ENCODE data around the gene DSCAM. TPM values are rescaled to one million over a fixed set of nuclear protein-coding genes. Genes with fewer than 3 reads are reported as not detected.

The DSCAM gene
- polyA plus RNA-seq, 1 experiment = 0.10 TPM

- no peaks in the 10 kb centered on the region for H3K36me3 ChIP-seq (ENCODE audit: control insufficient read depth, insufficient read depth, low read length)
- H3K27me3 ChIP-seq (ENCODE audit: control insufficient read depth, insufficient read depth, low read length) = no peaks in the 10 kb centered on the region
- no peak for DNase-seq (ENCODE audit: low read depth)
- no peak overlapping the region for H3K4me3 ChIP-seq (ENCODE audit: low read depth, low read length)
- no peak for TF ChIP-seq CTCF (IDR thresholded peaks at IDR 0.05; ENCODE audit: insufficient read depth, low read depth, low read length)
- ChIA-PET CTCF (no interaction called here), POLR2A (no interaction called here)
Measured at GRCh38 chr21:40633048-40633447, 213.9 kb downstream of the DSCAM start.

GRCh38 chr21:40631211-40631610, 215.7 kb downstream of the DSCAM start:
- TF ChIP-seq CTCF (IDR thresholded peaks at IDR 0.05; ENCODE audit: insufficient read depth, low read depth, low read length) = no peak
- POLR2A ChIA-PET = no interaction called here
- no peak for DNase-seq (ENCODE audit: low read depth)
- CTCF ChIA-PET = no interaction called here
- Histone ChIP-seq H3K27me3 (ENCODE audit: control insufficient read depth, insufficient read depth, low read length) (no peaks in the 10 kb centered on the region), H3K36me3 (ENCODE audit: control insufficient read depth, insufficient read depth, low read length) (no peaks in the 10 kb centered on the region), H3K4me3 (ENCODE audit: low read depth, low read length) (no peak overlapping the region)

GRCh38 chr21:40625991-40626390, 221.0 kb downstream of the DSCAM start:
- ChIA-PET POLR2A (no interaction called here), CTCF (no interaction called here)
- H3K36me3 ChIP-seq (ENCODE audit: control insufficient read depth, insufficient read depth, low read length) = no peaks in the 10 kb centered on the region
- no peak overlapping the region for H3K4me3 ChIP-seq (ENCODE audit: low read depth, low read length)
- TF ChIP-seq CTCF (IDR thresholded peaks at IDR 0.05; ENCODE audit: insufficient read depth, low read depth, low read length) = no peak
- no peaks in the 10 kb centered on the region for H3K27me3 ChIP-seq (ENCODE audit: control insufficient read depth, insufficient read depth, low read length)
- no peak for DNase-seq (ENCODE audit: low read depth)

- POLR2A ChIA-PET = no interaction called here
- no peak for TF ChIP-seq CTCF (IDR thresholded peaks at IDR 0.05; ENCODE audit: insufficient read depth, low read depth, low read length)
- no peak overlapping the region for H3K4me3 ChIP-seq (ENCODE audit: low read depth, low read length)
- H3K36me3 ChIP-seq (ENCODE audit: control insufficient read depth, insufficient read depth, low read length) = no peaks in the 10 kb centered on the region
- no peaks in the 10 kb centered on the region for H3K27me3 ChIP-seq (ENCODE audit: control insufficient read depth, insufficient read depth, low read length)
- CTCF ChIA-PET = no interaction called here
- DNase-seq (ENCODE audit: low read depth) = no peak
Measured at GRCh38 chr21:40623528-40623927, 223.4 kb downstream of the DSCAM start.

- POLR2A ChIA-PET = no interaction called here
- no peaks in the 10 kb centered on the region for H3K36me3 ChIP-seq (ENCODE audit: control insufficient read depth, insufficient read depth, low read length)
- TF ChIP-seq CTCF (IDR thresholded peaks at IDR 0.05; ENCODE audit: insufficient read depth, low read depth, low read length) = no peak
- no peak overlapping the region for H3K4me3 ChIP-seq (ENCODE audit: low read depth, low read length)
- CTCF ChIA-PET = interaction anchor here (0.7 kb wide), 1 partner anchor 604 kb away, joined by 3 read pairs; no protein-coding TSS in a partner anchor
- H3K27me3 ChIP-seq (ENCODE audit: control insufficient read depth, insufficient read depth, low read length) = no peaks in the 10 kb centered on the region
- no peak for DNase-seq (ENCODE audit: low read depth)
Measured at GRCh38 chr21:40622531-40622930, 224.4 kb downstream of the DSCAM start.
